NCI-H2171 treated with DMSO at 0.1 percent for 48 hours (cell line): ENCODE data around the gene HCFC2.
"Not testable (repeated sequence)": the region's sequence is repeated elsewhere in the genome, so short reads cannot be mapped to it uniquely, and the experiment has no call there.

Experiments
- DNase-seq: peaks from one replicate; lab custom pipeline; 2025; lab: John Stamatoyannopoulos, UW

HCFC2 gene

DNA sequence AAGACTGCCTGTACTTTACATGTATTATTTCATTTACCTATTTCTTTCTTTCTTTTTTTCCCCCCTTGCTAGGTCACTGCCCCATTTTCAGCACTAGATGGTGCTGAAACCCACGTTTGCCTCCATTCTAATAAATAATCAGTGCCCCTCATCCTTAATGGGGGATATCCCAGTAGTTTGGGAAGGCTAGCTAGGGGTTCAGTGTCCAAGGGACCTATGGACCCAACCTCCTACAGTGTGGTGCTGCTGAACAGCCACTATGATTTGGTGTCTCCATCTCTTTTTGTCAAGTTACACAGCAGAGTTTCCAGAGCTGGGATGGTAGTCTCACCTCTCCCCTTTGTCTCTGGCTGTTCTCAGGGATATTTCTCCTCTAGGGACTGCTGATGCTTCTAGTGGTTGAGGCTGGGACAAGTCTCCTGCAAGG, 6.5 kb upstream of the HCFC2 start:
- DNase-seq = peak; percentile 68

DNA sequence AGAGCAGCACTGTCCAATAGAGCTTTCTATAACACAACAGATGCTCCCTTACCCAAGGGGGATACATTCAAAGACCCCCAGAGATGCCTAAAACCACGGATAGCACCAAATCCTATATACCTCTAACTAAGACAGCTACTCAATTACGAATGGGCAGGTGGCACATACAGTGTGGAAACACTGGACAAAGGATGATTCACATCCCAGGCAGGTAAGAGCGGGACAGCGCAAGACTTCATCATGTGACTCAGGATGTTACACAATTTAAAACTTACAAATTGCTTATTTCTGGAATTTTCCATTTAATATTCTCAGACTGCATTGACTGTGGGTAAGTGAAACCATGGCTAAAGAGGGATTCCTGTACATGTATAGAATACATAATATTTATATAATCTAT, 5.5 kb upstream of the HCFC2 start:
- no peak for DNase-seq

DNA sequence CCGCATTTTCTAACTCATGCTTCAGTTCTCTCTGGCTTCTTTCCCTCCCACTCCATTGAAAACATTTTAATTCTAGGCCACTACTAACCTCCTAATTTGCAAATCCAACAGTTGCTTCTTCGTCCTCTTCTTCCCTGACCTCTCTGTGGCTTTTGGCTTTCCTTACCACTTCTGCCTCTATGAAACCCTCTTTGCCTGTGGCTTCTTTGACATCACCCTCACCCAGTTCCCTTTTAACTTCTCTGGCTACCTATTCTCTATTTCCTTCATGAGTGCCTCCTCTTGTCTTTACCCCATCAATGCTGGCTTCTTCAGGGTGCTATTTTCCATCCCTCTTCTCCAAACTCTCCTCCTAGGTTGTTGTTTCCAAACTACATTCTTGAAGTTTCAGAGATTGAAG, 4.4 kb upstream of the HCFC2 start:
- DNase-seq = no peak

DNA sequence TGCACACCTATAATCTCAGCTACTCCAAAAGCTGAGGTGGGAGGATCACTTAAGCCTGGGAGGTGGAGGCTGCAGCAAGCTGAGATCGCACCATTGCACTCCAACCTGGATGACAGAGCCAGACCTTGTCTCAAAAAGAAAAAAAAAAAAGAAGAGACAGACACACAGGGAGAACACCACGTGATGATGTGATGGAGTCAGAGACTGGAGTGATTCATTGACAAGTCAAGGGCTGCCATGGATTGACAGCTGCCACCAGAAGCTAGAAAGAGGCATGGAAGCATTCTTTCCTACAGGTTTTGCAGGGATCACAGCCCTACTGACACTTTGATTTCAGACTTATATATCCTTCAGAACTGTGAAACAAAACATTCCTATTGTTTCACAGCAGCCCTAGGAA, 3.5 kb upstream of the HCFC2 start:
- peak; percentile 52 for DNase-seq

DNA sequence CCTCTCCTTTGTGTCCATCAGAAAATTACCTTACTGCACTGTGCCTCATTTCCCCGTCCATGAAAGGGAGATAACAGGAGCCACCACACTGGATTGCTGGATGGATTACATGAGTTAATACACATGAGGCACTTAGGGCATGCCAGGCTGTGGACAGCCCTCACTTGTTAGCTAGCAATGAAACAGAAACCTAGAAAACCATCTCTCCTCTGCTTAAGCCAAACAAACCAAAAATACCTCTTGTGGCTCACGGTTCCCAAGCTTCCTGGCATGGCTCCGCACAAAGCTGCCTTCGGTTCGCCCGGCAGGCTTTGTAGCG, 660 bp upstream of the HCFC2 start:
- DNase-seq = no peak

DNA sequence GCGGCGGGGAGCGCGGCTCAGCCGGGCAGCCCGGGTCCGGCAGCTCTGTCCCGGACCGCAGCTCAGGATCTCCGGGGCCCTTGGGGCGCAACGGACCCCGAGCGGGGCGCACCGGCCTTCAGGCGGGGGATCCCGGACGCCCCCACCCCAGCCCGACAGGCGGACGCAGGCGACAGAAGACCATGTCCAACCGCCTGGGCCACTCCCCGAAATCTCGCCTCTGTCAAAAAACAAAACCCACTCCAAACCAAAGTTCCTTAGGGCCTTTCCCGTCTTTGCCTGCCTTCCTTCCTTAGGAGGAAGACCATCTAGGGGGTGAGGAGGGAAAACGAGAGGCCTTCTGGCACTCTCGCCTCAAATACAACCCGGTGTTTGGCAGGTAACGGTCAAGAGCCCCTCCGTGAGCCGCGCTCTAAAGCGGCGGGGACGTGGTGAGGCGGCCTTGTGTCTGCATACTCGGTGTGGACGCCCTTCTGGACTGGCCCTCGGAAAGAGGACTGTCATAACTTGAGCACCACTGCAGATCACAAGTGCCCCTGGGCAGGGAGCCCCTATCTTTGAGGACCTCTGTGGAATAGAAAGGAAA, 604 bp downstream of the HCFC2 start:
- peak; percentile 6 for DNase-seq

DNA sequence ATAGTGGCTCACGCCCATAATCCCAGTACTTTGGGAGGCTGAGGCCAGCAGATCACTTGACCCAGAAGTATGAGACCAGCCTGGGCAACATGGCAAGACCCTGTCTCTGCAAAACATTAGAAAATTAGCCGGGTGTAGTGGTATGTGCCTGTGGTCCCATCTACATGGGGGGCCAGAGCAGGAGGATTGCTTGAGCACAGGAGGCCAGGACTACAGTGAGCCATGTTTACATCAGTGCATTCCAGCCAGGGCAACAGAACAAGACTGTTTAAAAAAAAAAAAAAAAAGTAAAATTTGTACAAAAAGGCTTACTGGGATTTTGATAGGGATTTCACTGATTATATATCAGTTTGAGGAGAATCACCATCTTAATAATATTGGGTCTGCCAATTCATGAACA, 7.8 kb downstream of the HCFC2 start:
- DNase-seq = no peak

DNA sequence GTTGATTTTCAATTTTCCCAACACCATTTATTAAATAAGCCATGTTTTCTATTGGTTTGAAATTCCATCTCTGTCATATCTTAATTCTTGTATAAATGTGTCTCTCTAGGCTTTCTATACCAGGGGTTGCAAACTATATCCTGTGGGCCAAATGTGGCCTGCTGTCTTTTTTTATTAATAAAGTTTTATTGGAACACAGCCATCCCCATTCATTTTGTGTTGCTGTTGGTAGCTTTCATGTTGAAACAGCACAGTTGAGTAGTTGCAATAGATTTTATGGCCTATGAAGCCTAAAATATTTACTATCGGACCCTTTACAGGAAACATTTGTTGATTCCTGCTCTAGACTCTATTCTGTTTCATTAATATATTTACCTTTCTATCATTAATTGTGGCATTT, 9.4 kb downstream of the HCFC2 start:
- no peak for DNase-seq

DNA sequence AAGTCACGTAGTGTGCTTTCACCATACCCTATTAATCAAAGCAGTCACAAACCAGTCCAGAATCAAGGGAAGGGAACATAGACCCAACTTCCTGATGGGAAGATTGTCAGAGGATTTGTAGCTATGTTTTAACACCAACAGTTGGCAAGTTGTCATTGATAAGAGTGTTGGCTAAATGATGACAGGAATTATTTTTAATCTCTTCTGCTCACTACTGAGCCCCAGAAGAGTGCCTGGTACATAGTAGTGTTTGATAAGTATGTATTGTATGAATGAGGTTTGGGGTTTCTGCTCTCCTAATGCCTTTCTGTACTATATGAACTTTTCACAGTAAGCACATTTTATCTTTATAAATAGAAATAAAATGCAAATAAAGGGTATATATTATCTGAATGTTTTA, 14.7 kb downstream of the HCFC2 start:
- no peak for DNase-seq

DNA sequence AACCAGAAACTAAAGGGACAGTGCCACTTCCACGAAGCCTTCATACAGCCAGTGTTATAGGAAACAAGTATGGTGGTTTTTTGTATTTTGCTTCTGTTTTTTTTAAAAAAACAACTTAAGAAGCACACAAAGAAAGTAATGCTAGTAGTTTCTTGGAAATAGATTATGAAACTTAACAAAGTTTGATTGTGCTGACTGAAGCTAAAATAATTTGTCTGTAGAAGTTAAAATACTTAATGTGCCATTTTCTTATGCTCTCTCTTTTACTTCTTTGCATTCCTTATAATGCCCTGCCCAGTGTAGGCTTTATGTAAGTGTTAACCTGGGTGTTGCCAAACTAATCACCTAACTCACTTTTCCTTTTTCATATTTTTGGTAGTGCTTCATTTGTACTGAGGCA, 16.4 kb downstream of the HCFC2 start:
- no peak for DNase-seq

DNA sequence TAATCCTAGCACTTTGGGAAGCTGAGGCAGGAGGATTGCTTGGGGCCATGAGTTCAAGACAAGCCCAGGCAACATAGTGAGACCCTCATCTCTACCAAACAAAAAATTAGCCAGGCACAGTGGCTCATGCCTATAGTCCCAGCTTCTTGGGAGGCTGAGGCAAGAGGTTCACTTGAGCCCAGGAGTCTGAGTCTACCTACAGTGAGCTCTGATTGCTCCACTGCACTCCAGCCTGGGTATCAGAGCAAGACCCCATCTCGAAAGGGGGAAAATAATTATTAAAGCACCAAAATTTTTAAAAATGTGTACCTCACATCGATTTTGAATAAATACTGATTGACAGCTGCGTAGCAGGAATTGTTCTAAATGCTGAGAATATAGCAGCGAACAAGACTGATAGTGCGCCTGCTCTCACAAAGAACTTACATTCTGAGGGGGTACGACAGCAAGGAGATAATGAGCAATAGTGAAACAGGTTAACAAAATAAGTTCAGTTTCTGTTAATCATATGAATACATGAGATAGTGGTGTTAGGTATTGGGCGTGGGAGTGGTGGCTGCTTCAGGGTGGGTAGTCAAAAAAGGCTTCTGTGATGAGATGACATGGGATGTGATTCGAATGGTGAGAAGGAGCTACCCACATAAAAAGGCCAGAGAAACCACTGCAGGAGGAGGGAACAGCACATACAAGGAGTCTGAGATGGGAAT, 19.6 kb downstream of the HCFC2 start:
- DNase-seq = no peak

DNA sequence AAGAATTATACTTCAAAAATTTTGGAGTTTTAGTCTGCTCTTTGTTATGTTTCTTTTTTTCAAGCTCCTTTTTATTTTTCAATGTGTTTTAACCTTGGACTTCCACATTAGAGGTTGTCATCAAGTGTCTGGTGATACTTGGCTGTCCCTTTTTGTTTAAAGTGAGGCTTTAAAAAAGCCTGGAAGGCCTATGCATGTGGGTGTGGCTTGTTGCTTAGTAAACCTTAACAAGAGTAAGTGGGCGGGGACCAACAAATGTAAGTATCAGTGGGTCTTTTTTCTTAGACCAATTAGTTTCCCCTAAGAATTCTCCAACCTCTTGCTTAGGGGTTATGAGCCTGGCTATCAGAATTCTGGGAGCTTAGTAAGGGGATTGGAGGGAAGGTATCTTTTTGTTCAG, 26.4 kb downstream of the HCFC2 start:
- no peak for DNase-seq

DNA sequence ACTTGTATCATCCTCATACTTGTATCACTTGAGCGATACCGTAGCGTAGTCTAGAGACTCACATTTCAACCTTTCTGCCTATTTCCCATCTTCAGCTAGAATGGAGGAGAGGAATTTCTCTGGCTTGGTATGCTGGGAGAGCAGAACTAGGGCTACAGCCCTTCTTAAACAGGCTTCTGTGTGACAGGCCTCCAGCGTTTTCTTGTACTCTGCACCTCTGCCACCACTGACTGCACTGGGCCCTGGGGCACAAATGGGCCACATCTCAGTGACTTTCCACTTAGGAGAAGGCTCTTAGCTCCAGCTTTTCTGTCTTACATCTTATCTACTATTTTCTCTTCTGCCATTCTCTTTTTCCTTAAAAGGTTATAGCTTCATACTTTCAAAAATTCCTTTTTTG, 26.8 kb downstream of the HCFC2 start:
- no peak for DNase-seq

DNA sequence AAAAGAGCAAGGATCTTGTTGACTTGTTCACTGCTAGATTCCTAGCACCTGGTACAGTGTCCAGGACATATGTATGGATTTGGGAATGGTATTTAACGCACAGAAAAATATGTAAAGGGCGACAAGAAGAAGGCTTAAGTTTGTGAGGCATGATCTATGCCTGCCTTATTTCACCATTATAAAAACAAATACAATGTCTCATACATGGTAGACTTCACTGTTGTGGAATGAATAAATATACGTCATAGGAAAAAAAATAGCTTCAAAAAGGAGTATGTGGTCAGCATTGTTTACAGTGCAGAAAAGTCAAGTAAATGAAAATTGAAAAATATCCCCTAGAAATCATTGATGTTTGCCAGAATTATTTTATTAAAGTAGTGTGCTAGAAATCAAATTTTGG, 30.0 kb downstream of the HCFC2 start:
- DNase-seq = no peak

DNA sequence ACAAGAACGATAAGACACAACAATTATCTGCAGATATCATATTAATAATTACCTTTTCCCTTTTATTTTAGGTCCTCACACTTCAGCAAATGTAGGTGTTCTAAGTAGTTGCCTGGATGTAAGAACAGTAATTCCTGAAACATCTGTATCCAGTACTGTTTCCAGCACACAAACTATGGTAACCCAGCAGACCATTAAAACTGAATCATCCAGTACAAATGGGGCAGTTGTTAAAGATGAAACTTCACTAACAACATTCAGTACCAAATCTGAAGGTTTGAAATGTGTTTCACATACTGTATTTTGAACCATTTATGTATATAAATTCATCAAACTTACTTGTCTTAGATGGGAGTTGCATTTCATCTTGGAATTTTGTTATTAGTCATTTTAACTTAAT, 31.0 kb downstream of the HCFC2 start:
- DNase-seq = no peak

DNA sequence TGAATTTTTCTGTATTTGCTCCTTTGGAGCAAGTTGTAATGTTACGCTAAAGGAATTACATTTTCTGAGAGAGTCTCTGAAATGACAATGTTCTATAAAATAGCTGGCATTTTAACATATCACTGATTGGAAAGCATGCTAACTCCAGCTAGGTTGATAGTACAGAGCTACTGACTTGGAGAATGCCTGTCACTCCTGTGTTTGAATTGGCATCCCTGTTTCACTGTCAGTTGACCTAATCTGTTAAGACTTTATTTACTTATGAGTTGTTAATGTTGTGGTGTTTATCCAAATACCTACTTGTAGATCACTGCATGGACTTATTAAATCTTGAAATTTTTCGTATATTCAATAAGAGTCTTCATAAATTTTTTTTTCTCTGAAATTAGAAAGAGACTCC, 33.6 kb downstream of the HCFC2 start:
- DNase-seq = no peak

DNA sequence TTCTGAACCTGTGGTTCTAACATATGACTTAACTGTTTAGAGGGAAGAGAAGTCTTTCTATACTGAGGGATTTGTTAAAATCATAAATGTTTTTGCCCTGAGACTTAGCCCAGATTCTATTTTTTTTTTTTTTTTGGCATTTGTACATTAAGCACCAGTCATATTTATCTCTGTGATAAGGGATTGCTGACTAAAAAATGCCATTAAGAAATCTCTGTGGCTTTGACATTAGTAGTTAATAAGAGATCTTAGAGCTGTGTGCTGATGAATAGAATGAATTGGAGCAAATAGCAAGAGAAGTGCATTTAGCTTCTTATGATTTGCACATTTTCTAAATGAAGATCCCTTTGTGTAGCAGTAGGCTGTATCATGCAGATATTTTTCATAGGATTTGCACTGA, 41.1 kb downstream of the HCFC2 start:
- no peak for DNase-seq

DNA sequence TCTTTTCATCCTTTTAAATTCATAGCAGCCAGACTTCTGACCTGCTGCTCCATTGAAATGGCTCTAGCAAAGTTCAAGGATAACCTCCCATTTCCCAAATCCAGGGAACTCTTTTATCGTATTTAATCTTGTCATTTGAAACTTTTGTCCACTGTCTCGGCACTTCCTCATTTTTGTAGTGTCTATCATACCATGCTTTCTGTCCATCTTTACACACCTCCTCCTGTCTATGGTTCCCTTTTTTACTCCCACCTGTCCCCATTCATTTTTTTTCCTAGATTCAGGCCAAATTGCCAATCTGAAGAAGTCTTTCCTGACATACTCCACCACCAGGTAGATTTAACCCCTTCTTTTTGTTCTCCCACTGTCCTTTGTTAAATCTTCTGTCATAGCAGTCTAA, 42.6 kb downstream of the HCFC2 start:
- no peak for DNase-seq

DNA sequence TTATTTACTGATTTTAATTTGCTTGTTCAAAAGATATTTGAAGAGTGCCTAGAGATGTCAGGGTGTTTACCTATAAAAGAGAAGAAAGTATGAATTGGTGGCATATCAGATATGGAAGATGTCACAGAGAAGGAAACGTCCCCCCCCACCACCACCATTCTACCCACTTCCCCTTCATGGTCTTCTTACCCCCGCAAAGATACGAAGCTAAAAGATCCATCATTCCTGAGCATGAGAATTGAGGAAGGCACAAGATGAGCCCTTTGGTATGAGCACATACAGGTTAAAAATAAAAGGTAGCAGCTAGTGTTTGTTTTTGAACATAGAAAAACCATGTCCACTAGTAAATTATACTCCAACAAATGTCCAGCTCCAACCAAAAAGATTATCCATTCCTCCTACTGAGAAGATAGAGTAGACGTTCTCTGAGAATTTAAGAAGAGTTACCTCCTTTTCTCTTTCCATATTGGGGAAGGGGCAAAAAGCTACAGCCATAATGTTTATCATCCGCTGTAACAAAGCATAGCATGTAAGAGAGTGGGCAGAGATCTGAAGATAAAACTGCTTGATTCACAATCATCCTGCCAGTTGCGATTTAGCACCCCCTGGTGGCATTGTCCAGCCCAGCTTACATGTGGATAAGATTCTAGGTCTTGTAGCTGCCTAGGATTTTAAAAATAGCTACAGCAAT, 44.6 kb downstream of the HCFC2 start:
- peak; percentile 76 for DNase-seq

DNA sequence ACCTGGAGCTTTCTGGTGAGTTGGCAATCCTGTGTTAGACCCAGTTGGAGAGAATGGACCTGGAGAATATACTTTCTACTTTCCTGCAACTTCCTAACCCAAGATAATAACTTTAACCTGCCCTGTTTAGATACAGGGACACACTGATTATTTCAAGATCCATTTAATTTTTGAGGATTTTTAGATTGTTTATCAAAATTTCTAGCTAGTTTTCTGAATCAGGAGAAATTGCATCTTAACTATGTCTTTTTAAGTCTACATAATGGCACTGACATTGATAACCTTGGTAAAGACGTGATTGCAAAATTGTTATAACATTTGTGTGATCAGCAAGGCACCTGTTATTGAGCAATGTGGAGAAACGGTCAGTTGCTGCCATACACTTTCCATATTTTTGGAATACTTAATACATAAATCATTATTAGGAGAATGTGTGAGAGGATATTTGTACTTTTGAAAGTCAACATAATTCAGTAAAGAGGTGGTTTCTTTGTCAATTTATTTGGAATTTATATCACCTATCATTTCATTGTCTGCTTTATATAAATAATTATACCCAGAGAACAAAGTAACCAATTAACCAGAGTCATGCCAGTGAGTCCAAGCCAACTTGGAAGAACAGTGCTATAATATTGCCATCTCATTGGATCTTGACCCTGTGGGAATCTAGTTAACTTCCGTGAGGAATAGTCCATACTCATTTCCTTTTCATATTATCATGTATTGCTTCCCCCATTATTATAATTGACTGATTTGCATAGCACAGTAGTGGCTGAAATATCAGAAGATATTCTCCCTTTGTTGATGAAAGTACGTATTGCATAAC, 45.3 kb downstream of the HCFC2 start:
- no peak for DNase-seq

DNA sequence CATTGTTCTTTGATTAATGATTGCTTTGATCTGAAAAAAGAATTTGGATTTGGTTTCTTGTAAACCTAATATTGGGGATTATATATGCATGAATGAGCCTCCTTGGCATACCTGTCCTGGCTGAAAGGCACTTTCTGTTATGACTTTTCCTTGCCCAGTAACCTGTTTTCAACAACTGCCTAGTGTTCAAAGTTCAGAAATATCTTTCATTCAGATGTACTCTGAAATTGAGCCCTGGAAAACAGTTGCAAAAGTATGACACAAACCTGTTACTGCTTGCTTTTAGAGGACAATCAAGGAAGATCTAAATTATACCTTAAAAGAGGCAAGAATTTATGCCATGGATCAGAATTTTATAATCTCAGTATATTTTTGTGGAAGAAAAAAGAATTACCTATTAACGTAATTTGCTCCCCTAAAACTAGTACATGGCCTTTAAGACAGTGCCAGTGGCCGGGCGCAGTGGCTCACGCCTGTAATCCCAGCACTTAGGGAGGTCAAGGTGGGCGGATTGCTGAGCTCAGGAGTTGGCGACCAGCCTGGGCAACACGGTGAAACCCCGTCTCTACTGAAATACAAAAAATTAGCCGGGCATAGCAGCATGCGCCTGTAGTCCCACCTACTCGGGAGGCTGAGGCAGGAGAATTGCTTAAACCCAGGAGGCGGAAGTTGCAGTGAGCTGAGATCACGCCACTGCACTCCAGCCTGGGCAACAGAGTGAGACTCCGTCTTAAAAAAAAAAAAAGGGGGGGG, 50.7 kb downstream of the HCFC2 start:
- not testable (repeated sequence) for DNase-seq

DNA sequence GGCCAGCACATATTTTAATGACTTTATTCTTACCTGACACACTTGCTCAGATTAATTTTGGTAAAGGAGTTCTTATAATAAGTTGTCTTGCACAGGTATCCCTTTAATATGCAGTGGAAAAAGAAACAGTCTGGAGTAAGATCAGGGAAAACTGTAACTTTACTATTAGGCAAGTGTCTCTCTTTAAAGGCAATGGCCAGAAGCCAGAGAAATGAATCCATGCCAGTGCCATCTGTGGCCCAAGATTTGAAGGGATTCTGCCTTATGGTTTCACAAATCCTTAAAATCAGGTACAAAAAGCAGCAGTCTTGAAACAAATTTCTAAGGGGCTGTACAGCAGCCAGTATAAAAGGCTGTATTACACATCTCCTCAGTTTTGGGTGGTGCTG, 51.2 kb downstream of the HCFC2 start:
- peak; percentile 38 for DNase-seq
